Pancreas (tissue), 10 donors: ENCODE results near the gene GNAT2. TPM values are rescaled to one million over a fixed set of nuclear protein-coding genes. Genes with fewer than 3 reads are reported as not detected.

ENCODE experiments used
- ATAC-seq, 4 donors: fragments of 200-7000 bp; cut with Tn5 transposase; one replicate each; pipeline versions ENCODE4 v1.8.0 to v1.9.1; 2020; ENCODE audit warnings: mild to moderate bottlenecking in 4 of 4, moderate library complexity in 4 of 4
- DNase-seq, 6 donors: peaks; one replicate each; pipeline ENCODE4 v3.0.0-alpha.2; 2020
- FAIRE-seq: peaks from 2 replicates; lab custom pipeline; 2012; peaks lifted over from hg19 to GRCh38; lab: Jason Lieb, UNC
- H3K27ac ChIP-seq, 4 donors: fragments of 200-600 bp; sonication (generic); 1 replicate in 3 of 4; 2 replicates in 1 of 4; pipeline versions ENCODE4 v1.5.0 to v1.8.0; 2020
- H3K27me3 ChIP-seq, 4 donors: fragments of 200-600 bp; one replicate each; pipeline ENCODE4 v1.8.0; 2021
- H3K36me3 ChIP-seq, 3 donors: fragments of 200-600 bp; sonication (generic) in 1 of 3; one replicate each; pipeline versions ENCODE4 v1.5.0 to v1.8.0; 2020 to 2021
- H3K4me1 ChIP-seq, 3 donors: fragments of 200-600 bp; one replicate each; pipeline ENCODE4 v1.8.0; 2021
- H3K4me3 ChIP-seq, 4 donors: fragments of 200-600 bp; sonication (generic) in 2 of 4; one replicate each; pipeline versions ENCODE4 v1.5.0 to v1.8.0; 2020 to 2021
- H3K9me3 ChIP-seq, 4 donors: fragments of 200-600 bp; one replicate each; pipeline ENCODE4 v1.8.0; 2021
- WGBS, 2 donors: extraction: QIAGEN DNeasy Blood & Tissue Kit; methylation state at CpG; one replicate each; pipeline ENCODE4 v1.1.7; 2013; 5-methylcytosine and 5-hydroxymethylcytosine counted together
- intact Hi-C, 3 donors: fragments of 100-400 bp; cut with DNase I; formaldehyde crosslinking; loops; one replicate each; pipeline versions ENCODE4 v1.11.1 to v1.14.2; 2022
- polyA plus RNA-seq, 2 donors: library from polyadenylated mRNA; stranded (reverse); fragments of 200-250 nt; gene quantifications; one replicate each; pipeline ENCODE4 v1.2.3, GENCODE V29; 2013
- total RNA-seq, 6 donors: library from RNA; stranded (reverse); fragmentation: NEBNext Ultra II Directional in 4 of 6; extraction: Animal tissue kit (Norgen Biotek cat#: 25700) in 4 of 6; gene quantifications; one replicate each; pipeline versions ENCODE4 v1.2.1 to v1.2.4, GENCODE V29; 2021 to 2023
- TF ChIP-seq, protein P1 (sequence below), 4 donors: fragments of 200-600 bp; sonication (generic) in 3 of 4; IDR thresholded peaks; one replicate each; pipeline versions ENCODE4 v1.5.0 to v1.8.0; 2021; ENCODE audit warnings: antibody characterized with exemption in 4 of 4
- donor health status: healthy with polysubstance abuse.
- donor health status: DM: no; HTN: no; CAD: no; lungs with moderate emphysema.
- donor health status: DM: no; HTN: no; CAD: no.
- donor health status: control.
- donor health status: control.
- donor health status: Bipolar disorder and iron deficiency.
- donor health status: DM: yes; HTN: yes; CAD: no.
- donor health status: DM: no; HTN: no; CAD: no.
- donor health status: DM: no; HTN: no; CAD: no.
- donor health status: DM: yes; HTN: yes; CAD: no.

Gene GNAT2
- total and polyA plus RNA-seq, 8 donors: 0.60 to 0.82 TPM; not detected in 6

DNA sequence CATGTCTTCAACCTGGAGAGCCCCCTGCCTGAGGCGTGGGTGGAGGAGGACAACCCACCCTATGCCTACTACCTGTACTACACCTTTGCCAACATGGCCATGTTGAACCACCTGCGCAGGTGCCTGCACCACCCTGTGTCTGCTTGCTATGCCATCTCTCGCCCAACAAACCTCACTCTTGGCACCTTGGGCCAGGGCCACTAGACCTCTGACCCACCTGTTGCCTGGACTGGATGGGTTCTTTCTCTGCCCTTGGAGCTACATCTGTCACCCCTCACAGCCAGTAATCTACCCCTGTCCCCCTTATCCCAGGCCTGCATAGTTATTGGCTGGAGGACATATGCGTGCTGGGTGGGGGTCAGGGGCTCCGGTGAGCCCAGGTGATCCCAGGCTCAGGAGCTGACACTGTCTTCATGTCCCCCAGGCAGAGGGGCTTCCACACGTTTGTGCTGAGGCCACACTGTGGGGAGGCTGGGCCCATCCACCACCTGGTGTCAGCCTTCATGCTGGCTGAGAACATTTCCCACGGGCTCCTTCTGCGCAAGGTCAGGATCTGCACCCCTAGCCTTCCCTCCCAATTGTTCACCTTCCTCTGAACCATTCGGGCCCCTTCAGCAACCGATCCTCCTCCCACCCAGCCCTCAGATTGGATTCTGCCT is 10.1 kb upstream of the GNAT2 start:
- H3K9me3 ChIP-seq: no peaks in the 10 kb centered on the region
- no peak overlapping the region for H3K4me3 ChIP-seq
- FAIRE-seq (no peak), DNase-seq (peak in 1 of 6 donors; percentile 7), ATAC-seq (no peak)
- H3K36me3 ChIP-seq: peaks cover 0 to 41% (median 5%) of the 10 kb centered on the region in 3 donors
- TF ChIP-seq, protein P1, sequence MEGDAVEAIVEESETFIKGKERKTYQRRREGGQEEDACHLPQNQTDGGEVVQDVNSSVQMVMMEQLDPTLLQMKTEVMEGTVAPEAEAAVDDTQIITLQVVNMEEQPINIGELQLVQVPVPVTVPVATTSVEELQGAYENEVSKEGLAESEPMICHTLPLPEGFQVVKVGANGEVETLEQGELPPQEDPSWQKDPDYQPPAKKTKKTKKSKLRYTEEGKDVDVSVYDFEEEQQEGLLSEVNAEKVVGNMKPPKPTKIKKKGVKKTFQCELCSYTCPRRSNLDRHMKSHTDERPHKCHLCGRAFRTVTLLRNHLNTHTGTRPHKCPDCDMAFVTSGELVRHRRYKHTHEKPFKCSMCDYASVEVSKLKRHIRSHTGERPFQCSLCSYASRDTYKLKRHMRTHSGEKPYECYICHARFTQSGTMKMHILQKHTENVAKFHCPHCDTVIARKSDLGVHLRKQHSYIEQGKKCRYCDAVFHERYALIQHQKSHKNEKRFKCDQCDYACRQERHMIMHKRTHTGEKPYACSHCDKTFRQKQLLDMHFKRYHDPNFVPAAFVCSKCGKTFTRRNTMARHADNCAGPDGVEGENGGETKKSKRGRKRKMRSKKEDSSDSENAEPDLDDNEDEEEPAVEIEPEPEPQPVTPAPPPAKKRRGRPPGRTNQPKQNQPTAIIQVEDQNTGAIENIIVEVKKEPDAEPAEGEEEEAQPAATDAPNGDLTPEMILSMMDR (IDR thresholded peaks at IDR 0.05): no peak
- intact Hi-C loops: loop anchor here (5.0 to 10.0 kb wide), 3 partner anchors 85 to 355 kb away; partner anchors contain the start of genes AHCYL1 (in 1 of the 3) and GNAI3 (in 1 of the 3)
- 80 to 86% methylated on average over 10 of the region's 10 CpGs for WGBS, 2 donors
- no peaks in the 10 kb centered on the region for H3K27me3 ChIP-seq
- H3K27ac ChIP-seq: no peak overlapping the region
- no peaks in the 10 kb centered on the region for H3K4me1 ChIP-seq

DNA sequence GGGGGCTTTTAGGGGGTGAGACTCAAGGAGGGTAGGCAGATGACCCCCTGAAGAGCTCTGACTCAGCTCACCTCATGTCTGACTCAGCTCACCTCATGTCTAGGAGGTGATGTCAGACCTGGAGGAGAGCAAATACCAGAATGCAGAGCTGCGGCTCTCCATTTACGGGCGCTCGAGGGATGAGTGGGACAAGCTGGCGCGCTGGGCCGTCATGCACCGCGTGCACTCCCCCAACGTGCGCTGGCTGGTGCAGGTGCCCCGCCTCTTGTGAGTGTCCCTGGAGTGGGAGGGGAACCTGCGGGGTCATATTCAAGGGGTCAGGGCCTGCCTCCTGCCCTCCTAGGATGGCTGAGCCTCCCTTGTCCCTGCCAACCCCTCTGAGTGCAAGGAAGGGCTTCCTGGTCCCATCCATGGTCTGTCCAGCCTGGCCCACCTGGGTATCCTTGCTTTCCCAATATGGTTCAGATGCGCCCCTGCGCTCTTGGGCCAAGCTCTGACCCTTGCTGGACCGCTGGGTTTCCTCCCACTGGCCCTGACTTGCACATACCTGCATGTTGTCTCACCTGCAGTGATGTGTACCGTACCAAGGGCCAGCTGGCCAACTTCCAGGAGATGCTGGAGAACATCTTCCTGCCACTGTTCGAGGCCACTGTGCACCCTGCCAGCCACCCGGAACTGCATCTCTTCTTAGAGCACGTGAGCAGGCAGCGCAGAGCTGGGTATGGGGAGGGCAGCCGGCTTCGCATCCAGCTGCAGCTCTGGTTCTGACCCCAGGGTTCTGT is 9.3 kb upstream of the GNAT2 start:
- H3K4me3 ChIP-seq: no peak overlapping the region
- intact Hi-C loops: loop anchor here in 2 of 3 donors (5.0 kb wide), 1 partner anchor 86 kb away; no protein-coding TSS in a partner anchor
- FAIRE-seq: no peak
- H3K36me3 ChIP-seq: peaks cover 0 to 41% (median 5%) of the 10 kb centered on the region in 3 donors
- H3K9me3 ChIP-seq: no peaks in the 10 kb centered on the region
- H3K27ac ChIP-seq: no peak overlapping the region
- 86 to 87% methylated on average over 23 of the region's 23 CpGs for WGBS, 2 donors
- H3K27me3 ChIP-seq: no peaks in the 10 kb centered on the region
- no peak for ATAC-seq
- DNase-seq: peak in 3 of 6 donors; percentile 21 to 58 (median 38)
- H3K4me1 ChIP-seq: no peaks in the 10 kb centered on the region
- TF ChIP-seq, protein P1 (IDR thresholded peaks at IDR 0.05): no peak

DNA sequence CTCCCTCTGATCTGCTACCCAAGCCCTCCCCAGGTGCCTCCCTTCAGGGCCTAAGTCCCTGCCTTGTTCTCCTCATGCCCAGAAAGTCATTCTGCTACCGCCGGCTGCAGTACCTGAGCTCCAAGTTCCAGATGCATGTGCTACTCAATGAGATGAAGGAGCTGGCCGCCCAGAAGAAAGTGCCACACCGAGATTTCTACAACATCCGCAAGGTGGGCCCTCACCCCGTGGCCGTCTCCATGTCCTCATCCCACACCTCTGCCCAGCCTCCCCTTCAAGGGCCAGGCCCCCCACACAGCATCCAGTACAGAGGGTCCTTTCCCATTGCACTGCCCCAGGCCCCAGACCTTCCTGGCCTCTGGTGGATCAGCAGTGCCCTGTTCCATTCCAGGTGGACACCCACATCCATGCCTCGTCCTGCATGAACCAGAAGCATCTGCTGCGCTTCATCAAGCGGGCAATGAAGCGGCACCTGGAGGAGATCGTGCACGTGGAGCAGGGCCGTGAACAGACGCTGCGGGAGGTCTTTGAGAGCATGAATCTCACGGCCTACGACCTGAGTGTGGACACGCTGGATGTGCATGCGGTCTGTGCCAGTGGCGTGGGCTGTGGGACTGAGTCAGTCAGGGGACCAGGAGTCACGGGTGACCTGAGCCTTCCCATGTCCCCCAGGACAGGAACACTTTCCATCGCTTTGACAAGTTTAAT is 8.4 kb upstream of the GNAT2 start:
- FAIRE-seq: no peak

DNA sequence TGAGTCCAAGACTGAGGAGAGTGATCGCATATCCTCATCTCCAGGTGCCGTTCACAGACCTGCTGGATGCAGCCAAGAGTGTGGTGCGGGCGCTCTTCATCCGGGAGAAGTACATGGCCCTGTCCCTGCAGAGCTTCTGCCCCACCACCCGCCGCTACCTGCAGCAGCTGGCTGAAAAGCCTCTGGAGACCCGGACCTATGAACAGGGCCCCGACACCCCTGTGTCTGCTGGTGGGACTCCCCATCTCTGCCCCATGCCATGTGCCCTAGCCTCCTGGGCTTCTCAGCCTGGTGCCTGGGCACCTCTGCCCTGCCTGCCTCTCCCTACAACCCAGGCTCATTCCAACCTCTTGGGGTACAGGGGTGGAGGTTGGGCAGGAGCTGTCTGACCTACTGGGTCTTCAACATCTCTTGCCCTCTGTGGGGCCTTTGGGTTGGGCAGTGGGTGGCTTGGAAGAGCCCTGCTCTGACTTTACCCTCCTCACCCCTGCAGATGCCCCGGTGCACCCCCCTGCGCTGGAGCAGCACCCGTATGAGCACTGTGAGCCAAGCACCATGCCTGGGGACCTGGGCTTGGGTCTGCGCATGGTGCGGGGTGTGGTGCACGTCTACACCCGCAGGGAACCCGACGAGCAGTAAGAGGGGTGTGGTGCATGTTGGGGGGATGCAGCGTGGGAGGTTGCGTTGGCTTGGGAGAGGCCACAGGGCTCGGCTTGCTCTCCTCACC is 7.4 kb upstream of the GNAT2 start:
- H3K27me3 ChIP-seq: no peaks in the 10 kb centered on the region
- 94 to 99% methylated on average over 14 to 21 of the region's 21 CpGs for WGBS, 2 donors

More for the DNA sequence above, 8.4 kb upstream of the GNAT2 start:
- Histone ChIP-seq H3K36me3 (peaks cover 0 to 41% (median 5%) of the 10 kb centered on the region in 3 donors), H3K27me3 (no peaks in the 10 kb centered on the region), H3K27ac (no peak overlapping the region), H3K4me1 (no peaks in the 10 kb centered on the region), H3K4me3 (no peak overlapping the region), H3K9me3 (no peaks in the 10 kb centered on the region)
- WGBS, 2 donors: 90% methylated on average over 23 of the region's 23 CpGs
- intact Hi-C loops: loop anchor here in 2 of 3 donors (5.0 kb wide), 1 partner anchor 86 kb away; no protein-coding TSS in a partner anchor
- ATAC-seq (peak in 1 of 4 donors; percentile 2), DNase-seq (peak in 2 of 6 donors; percentile 8 to 52)
- TF ChIP-seq, protein P1 (IDR thresholded peaks at IDR 0.05): no peak

More for the DNA sequence above, 7.4 kb upstream of the GNAT2 start:
- H3K4me3 ChIP-seq: no peak overlapping the region
- TF ChIP-seq, protein P1 (IDR thresholded peaks at IDR 0.05): no peak
- intact Hi-C loops: loop anchor here in 2 of 3 donors (5.0 kb wide), 1 partner anchor 85 kb away; no protein-coding TSS in a partner anchor
- ATAC-seq (no peak), DNase-seq (peak in 2 of 6 donors; percentile 5 to 63), FAIRE-seq (no peak)
- H3K36me3 ChIP-seq: peaks cover 0 to 41% (median 5%) of the 10 kb centered on the region in 3 donors
- no peak overlapping the region for H3K27ac ChIP-seq
- H3K9me3 ChIP-seq: no peaks in the 10 kb centered on the region
- peaks cover 0 to under 1% (median 0%) of the 10 kb centered on the region in 3 donors for H3K4me1 ChIP-seq
